Testis (tissue), 3 donors: Measurements from ENCODE around the gene NUBPL. TPM values are rescaled to one million over a fixed set of nuclear protein-coding genes. Genes with fewer than 3 reads are reported as not detected.

Experiments used
- DNase-seq: peaks from one replicate; pipeline ENCODE4 v3.0.0-alpha.2; 2019
- H3K27ac ChIP-seq, 2 donors: fragments of 200-600 bp; sonication (generic); one replicate each; pipeline ENCODE4 v1.5.1; 2019
- H3K27me3 ChIP-seq: fragments of 200-600 bp; sonication (generic); one replicate; pipeline ENCODE4 v1.5.1; 2019
- H3K36me3 ChIP-seq: fragments of 200-600 bp; sonication (generic); one replicate; pipeline ENCODE4 v1.5.1; 2017; ENCODE audit warnings: low read depth; ENCODE audit errors: missing control alignments
- H3K4me1 ChIP-seq: fragments of 200-600 bp; sonication (generic); one replicate; pipeline ENCODE4 v1.5.1; 2019
- H3K4me3 ChIP-seq, 2 donors: fragments of 200-600 bp; sonication (generic); one replicate each; pipeline ENCODE4 v1.5.1; 2017 to 2019
- H3K9me3 ChIP-seq: fragments of 200-600 bp; sonication (generic); one replicate; pipeline ENCODE4 v1.5.1; 2017
- CTCF ChIP-seq, 3 experiments: fragments of 450-650 bp in 2 of 3; fragments of 200-600 bp in 1 of 3; sonication (generic) in 1 of 3; IDR thresholded peaks; one replicate each; pipeline ENCODE4 v1.5.1; 2016 to 2019; ENCODE audit warnings: antibody characterized with exemption in 3 of 3, mild to moderate bottlenecking in 2 of 3, moderate library complexity in 1 of 3
- POLR2A ChIP-seq: fragments of 450-650 bp; IDR thresholded peaks from one replicate; pipeline ENCODE4 v1.6.1; 2017; ENCODE audit warnings: antibody characterized with exemption, mild to moderate bottlenecking, moderate library complexity
- WGBS, 2 donors: methylation state at CpG; one replicate each; pipeline ENCODE4 v1.1.5; 2018; 5-methylcytosine and 5-hydroxymethylcytosine counted together
- intact Hi-C: fragments of 100-400 bp; cut with DNase I; formaldehyde crosslinking; loops from one replicate; pipeline ENCODE4 v1.15.1; 2023; ENCODE audit warnings: low total_unique reads
- polyA plus RNA-seq: library from polyadenylated mRNA; stranded (reverse); fragments of 350-450 nt; fragmentation: Illumina TruSeq; extraction: RNeasy Lipid Tissue Mini Kit (QIAGEN cat#74804); gene quantifications from one replicate; pipeline ENCODE4 v1.2.3, GENCODE V29; 2014; ENCODE audit warnings: low read depth, low replicate concordance; ENCODE audit not compliant: insufficient read depth
- total RNA-seq, 2 donors: library from RNA; depleted of rRNA; stranded (reverse); fragments of >200 nt; gene quantifications; one replicate each; pipeline ENCODE4 v1.2.3, GENCODE V29; 2016

NUBPL gene
- total and polyA plus RNA-seq, 3 donors from 2014 or later = 7.8 to 25.0 (median 19.8) TPM

- H3K36me3 ChIP-seq = no peaks in the 10 kb centered on the region
- intact Hi-C loops = no loop called here
- H3K4me3 ChIP-seq = no peak overlapping the region
- no peaks in the 10 kb centered on the region for H3K9me3 ChIP-seq
- H3K4me1 ChIP-seq = no peaks in the 10 kb centered on the region
- DNase-seq = no peak
- WGBS, 2 donors = 30 to 41% methylated on average over 4 of the region's 4 CpGs
- no peak for TF ChIP-seq CTCF (IDR thresholded peaks at IDR 0.05)
- no peaks in the 10 kb centered on the region for H3K27me3 ChIP-seq
- H3K27ac ChIP-seq = no peak overlapping the region
Observed at GRCh38 chr14:31696378-31696777, 135.2 kb downstream of the NUBPL start.

- no peak overlapping the region for H3K4me3 ChIP-seq
- DNase-seq = no peak
- TF ChIP-seq POLR2A = no peak
- no peak for TF ChIP-seq CTCF (IDR thresholded peaks at IDR 0.05)
- no peaks in the 10 kb centered on the region for H3K36me3 ChIP-seq
- intact Hi-C loops = no loop called here
- H3K27ac ChIP-seq = no peak overlapping the region
- H3K4me1 ChIP-seq = no peaks in the 10 kb centered on the region
- H3K27me3 ChIP-seq = no peaks in the 10 kb centered on the region
- no peaks in the 10 kb centered on the region for H3K9me3 ChIP-seq
Observed at GRCh38 chr14:31699809-31700208, 138.6 kb downstream of the NUBPL start.

- Histone ChIP-seq H3K36me3 (no peaks in the 10 kb centered on the region), H3K27me3 (no peaks in the 10 kb centered on the region), H3K4me3 (no peak overlapping the region), H3K27ac (no peak overlapping the region), H3K9me3 (no peaks in the 10 kb centered on the region), H3K4me1 (no peaks in the 10 kb centered on the region)
- 96 to 97% methylated on average over 15 to 35 of the region's 35 CpGs for WGBS, 2 donors
- TF ChIP-seq POLR2A = no peak
- TF ChIP-seq CTCF (IDR thresholded peaks at IDR 0.05) = no peak
- intact Hi-C loops = no loop called here
- DNase-seq = no peak
Observed at GRCh38 chr14:31700282-31701074, 139.3 kb downstream of the NUBPL start.

- Histone ChIP-seq H3K27ac (no peak overlapping the region), H3K9me3 (no peaks in the 10 kb centered on the region), H3K27me3 (no peaks in the 10 kb centered on the region), H3K36me3 (no peaks in the 10 kb centered on the region), H3K4me3 (no peak overlapping the region), H3K4me1 (no peaks in the 10 kb centered on the region)
- TF ChIP-seq CTCF (IDR thresholded peaks at IDR 0.05) (no peak), POLR2A (no peak)
- WGBS, 2 donors = 92 to 95% methylated on average over 2 of the region's 2 CpGs
- intact Hi-C loops = no loop called here
- DNase-seq = no peak
Observed at GRCh38 chr14:31702130-31702529, 140.9 kb downstream of the NUBPL start.

- Histone ChIP-seq H3K27me3 (no peaks in the 10 kb centered on the region), H3K27ac (no peak overlapping the region), H3K9me3 (no peaks in the 10 kb centered on the region), H3K4me1 (no peaks in the 10 kb centered on the region), H3K4me3 (no peak overlapping the region), H3K36me3 (no peaks in the 10 kb centered on the region)
- TF ChIP-seq CTCF (IDR thresholded peaks at IDR 0.05) = no peak
- no peak for TF ChIP-seq POLR2A
- DNase-seq = no peak
- WGBS, 2 donors = 95 to 98% methylated on average over 2 of the region's 2 CpGs
- intact Hi-C loops = no loop called here
Observed at GRCh38 chr14:31703056-31703455, 141.9 kb downstream of the NUBPL start.
